NCI-H2196 (cell line): ENCODE measurements around the gene CTDNEP1.
A peak's percentile ranks its signal among the peaks of the same experiment; 100 is the strongest.

Experiments used
- DNase-seq: peaks from one replicate; lab custom pipeline; 2025; ENCODE audit not compliant: unreplicated experiment; lab: John Stamatoyannopoulos, UW

Gene CTDNEP1

GRCh38 chr17:7280519-7281073 is 29.1 kb upstream of the CTDNEP1 start:
- DNase-seq: peak; percentile 85

GRCh38 chr17:7279448-7279847 is 27.9 kb upstream of the CTDNEP1 start:
- DNase-seq: no peak

- no peak for DNase-seq
Measured at GRCh38 chr17:7266784-7267183, 15.2 kb upstream of the CTDNEP1 start.

GRCh38 chr17:7263801-7264078 is 12.2 kb upstream of the CTDNEP1 start:
- no peak for DNase-seq

- peak; percentile 35 for DNase-seq
Measured at GRCh38 chr17:7262935-7263800, 11.6 kb upstream of the CTDNEP1 start.

- peak; percentile 73 for DNase-seq
Measured at GRCh38 chr17:7262192-7262934, 10.8 kb upstream of the CTDNEP1 start, which contains the start of gene CLDN7. Gene CLDN7 (minus strand): TSS chr17:7262478. CDS start chr17:7262043, 435 bp downstream.

- no peak for DNase-seq
Measured at GRCh38 chr17:7261379-7262191, 10.1 kb upstream of the CTDNEP1 start.

- DNase-seq: peak; percentile 44
Measured at GRCh38 chr17:7260651-7261378, 9.3 kb upstream of the CTDNEP1 start.

GRCh38 chr17:7260151-7260550 is 8.6 kb upstream of the CTDNEP1 start:
- DNase-seq: no peak

GRCh38 chr17:7259555-7259889 is 8.0 kb upstream of the CTDNEP1 start:
- DNase-seq: no peak

- DNase-seq: no peak
Measured at GRCh38 chr17:7258731-7259554, 7.4 kb upstream of the CTDNEP1 start.

GRCh38 chr17:7256766-7257456 is 5.4 kb upstream of the CTDNEP1 start:
- DNase-seq: no peak

- no peak for DNase-seq
Measured at GRCh38 chr17:7254511-7254910, 3.0 kb upstream of the CTDNEP1 start.

GRCh38 chr17:7253082-7253481 is 1.5 kb upstream of the CTDNEP1 start:
- no peak for DNase-seq

- peak; percentile 78 for DNase-seq
Measured at GRCh38 chr17:7252176-7253043, 876 bp upstream of the CTDNEP1 start, which contains the start of gene ELP5. Gene ELP5 (plus strand): TSS chr17:7252215. CDS start chr17:7252551, 336 bp downstream.

- no peak for DNase-seq
Measured at GRCh38 chr17:7250695-7251627, 573 bp downstream of the CTDNEP1 start.

- DNase-seq: no peak
Measured at GRCh38 chr17:7249830-7250229, 1.7 kb downstream of the CTDNEP1 start.
